SW480 (cell line): Measurements from ENCODE around the gene TSC1.

Experiments used
- DNase-seq: peaks from one replicate; pipeline ENCODE4 v3.0.0-alpha.2; 2016; ENCODE audit warnings: low spot score

Gene TSC1

GRCh38 chr9:132944294-132945185 is at the start of gene TSC1:
Gene TSC1, minus strand, starts transcription at chr9:132944616. Its CDS starts 15,744 bp downstream, at chr9:132928872.
- DNase-seq: peak; percentile 91

- no peak for DNase-seq
These were observed 49.1 kb upstream of the TSC1 start for GRCh38 chr9:132993511-132993939.

- no peak for DNase-seq
These were observed 47.2 kb upstream of the TSC1 start for GRCh38 chr9:132991351-132992300.

GRCh38 chr9:132990781-132991180 is 46.4 kb upstream of the TSC1 start:
- DNase-seq: no peak

- DNase-seq: peak; percentile 30
These were observed 45.7 kb upstream of the TSC1 start for GRCh38 chr9:132989998-132990557.

- DNase-seq: no peak
These were observed 45.1 kb upstream of the TSC1 start for GRCh38 chr9:132989414-132989996.

GRCh38 chr9:132989014-132989310 is 44.5 kb upstream of the TSC1 start:
- no peak for DNase-seq

- DNase-seq: no peak
These were observed 44.0 kb upstream of the TSC1 start for GRCh38 chr9:132988244-132989013.

- no peak for DNase-seq
These were observed 42.5 kb upstream of the TSC1 start for GRCh38 chr9:132986640-132987620.

GRCh38 chr9:132986114-132986513 is 41.7 kb upstream of the TSC1 start:
- no peak for DNase-seq

- DNase-seq: no peak
These were observed 41.1 kb upstream of the TSC1 start for GRCh38 chr9:132985489-132985888.

GRCh38 chr9:132985071-132985350 is 40.6 kb upstream of the TSC1 start:
- DNase-seq: no peak

- DNase-seq: no peak
These were observed 40.0 kb upstream of the TSC1 start for GRCh38 chr9:132984202-132985070.

- DNase-seq: no peak
These were observed 39.2 kb upstream of the TSC1 start for GRCh38 chr9:132983491-132984201.

- no peak for DNase-seq
These were observed 38.0 kb upstream of the TSC1 start for GRCh38 chr9:132982458-132982857.

- no peak for DNase-seq
These were observed 35.7 kb upstream of the TSC1 start for GRCh38 chr9:132980157-132980556.

GRCh38 chr9:132978451-132979131 is 34.2 kb upstream of the TSC1 start, which contains the start of gene GFI1B:
Gene GFI1B, plus strand, starts transcription at chr9:132978694. Its CDS starts 7,985 bp downstream, at chr9:132986679.
- no peak for DNase-seq

- no peak for DNase-seq
These were observed 33.7 kb upstream of the TSC1 start for GRCh38 chr9:132978112-132978450.
